HEK293 (cell line): ENCODE measurements around the gene IRS2.

Experiments
- EGR2 ChIP-seq: fragments of 450-650 bp; formaldehyde crosslinking; IDR thresholded peaks from 2 replicates; pipeline ENCODE4 v1.5.1; 2016; ENCODE audit warnings: low read depth, missing biosample characterization, missing genetic modification characterization
- KLF8 ChIP-seq: fragments of 450-650 bp; formaldehyde crosslinking; IDR thresholded peaks from 2 replicates; pipeline ENCODE4 v1.5.1; 2016; ENCODE audit warnings: missing biosample characterization, missing genetic modification characterization
- MYNN ChIP-seq: fragments of 450-650 bp; formaldehyde crosslinking; IDR thresholded peaks from 2 replicates; pipeline ENCODE4 v1.5.1; 2016; ENCODE audit warnings: missing biosample characterization, missing genetic modification characterization, borderline replicate concordance
- SCRT1 ChIP-seq: fragments of 450-650 bp; formaldehyde crosslinking; IDR thresholded peaks from 2 replicates; pipeline ENCODE4 v1.5.1; 2016; ENCODE audit warnings: missing biosample characterization, missing genetic modification characterization, borderline replicate concordance
- SP7 ChIP-seq: fragments of 450-650 bp; formaldehyde crosslinking; IDR thresholded peaks from 2 replicates; pipeline ENCODE4 v1.5.1; 2016; ENCODE audit warnings: missing biosample characterization, missing genetic modification characterization
- YY1 ChIP-seq: fragments of 450-650 bp; formaldehyde crosslinking; IDR thresholded peaks from 2 replicates; pipeline ENCODE4 v1.5.1; 2018; ENCODE audit warnings: missing biosample characterization, missing genetic modification characterization
- ZEB2 ChIP-seq: fragments of 450-650 bp; formaldehyde crosslinking; IDR thresholded peaks from 2 replicates; pipeline ENCODE4 v1.5.1; 2016; ENCODE audit warnings: missing biosample characterization, missing genetic modification characterization
- ZNF24 ChIP-seq: fragments of 450-650 bp; formaldehyde crosslinking; IDR thresholded peaks from 2 replicates; pipeline ENCODE4 v1.5.1; 2016; ENCODE audit warnings: missing biosample characterization, missing genetic modification characterization
- ZNF292 ChIP-seq: fragments of 450-650 bp; formaldehyde crosslinking; IDR thresholded peaks from 2 replicates; pipeline ENCODE4 v1.5.1; 2016; ENCODE audit warnings: low read depth, missing biosample characterization, missing genetic modification characterization, borderline replicate concordance
- ZNF473 ChIP-seq: fragments of 450-650 bp; formaldehyde crosslinking; IDR thresholded peaks from 2 replicates; pipeline ENCODE4 v1.5.1; 2017; ENCODE audit warnings: missing biosample characterization, missing genetic modification characterization
- ZNF555 ChIP-seq: fragments of 450-650 bp; formaldehyde crosslinking; conservative IDR thresholded peaks from 2 replicates; pipeline ENCODE4 v1.5.1; 2017; ENCODE audit warnings: missing biosample characterization, mild to moderate bottlenecking, missing genetic modification characterization, inconsistent platforms
- ZNF624 ChIP-seq: fragments of 450-650 bp; formaldehyde crosslinking; IDR thresholded peaks from 2 replicates; pipeline ENCODE4 v1.5.1; 2017; ENCODE audit warnings: missing biosample characterization, missing genetic modification characterization
- ZNF701 ChIP-seq: fragments of 450-650 bp; formaldehyde crosslinking; IDR thresholded peaks from 2 replicates; pipeline ENCODE4 v1.5.1; 2016; ENCODE audit warnings: missing biosample characterization, missing genetic modification characterization
- TF ChIP-seq, protein P1 (sequence below): fragments of 450-650 bp; formaldehyde crosslinking; IDR thresholded peaks from 2 replicates; pipeline ENCODE4 v1.5.1; 2017; ENCODE audit warnings: missing biosample characterization, missing genetic modification characterization
- TF ChIP-seq, protein P2 (sequence below): fragments of 450-650 bp; formaldehyde crosslinking; IDR thresholded peaks from 2 replicates; pipeline ENCODE4 v1.5.1; 2016; ENCODE audit warnings: missing biosample characterization, missing genetic modification characterization
- TF ChIP-seq, protein P3 (sequence below): fragments of 450-650 bp; formaldehyde crosslinking; IDR thresholded peaks from 2 replicates; pipeline ENCODE4 v1.5.1; 2017; ENCODE audit warnings: missing biosample characterization, missing genetic modification characterization
- TF ChIP-seq, protein P4 (sequence below): sonication (generic); formaldehyde crosslinking; IDR thresholded peaks from 2 replicates; pipeline ENCODE4 v1.8.1; 2022; ENCODE audit warnings: mild to moderate bottlenecking, moderate library complexity, missing genetic modification reagents
- TF ChIP-seq, protein P5 (sequence below): fragments of 450-650 bp; formaldehyde crosslinking; IDR thresholded peaks from 2 replicates; pipeline ENCODE4 v1.5.1; 2016; ENCODE audit warnings: missing biosample characterization, missing genetic modification characterization
- TF ChIP-seq, protein P6 (sequence below): fragments of 450-650 bp; formaldehyde crosslinking; IDR thresholded peaks from 2 replicates; pipeline ENCODE4 v1.5.1; 2017; ENCODE audit warnings: missing biosample characterization, mild to moderate bottlenecking, missing genetic modification characterization, moderate library complexity
- TF ChIP-seq, protein P7 (sequence below): fragments of 450-650 bp; formaldehyde crosslinking; IDR thresholded peaks from 2 replicates; pipeline ENCODE4 v1.5.1; 2017; ENCODE audit warnings: missing biosample characterization, missing genetic modification characterization

Gene IRS2

DNA sequence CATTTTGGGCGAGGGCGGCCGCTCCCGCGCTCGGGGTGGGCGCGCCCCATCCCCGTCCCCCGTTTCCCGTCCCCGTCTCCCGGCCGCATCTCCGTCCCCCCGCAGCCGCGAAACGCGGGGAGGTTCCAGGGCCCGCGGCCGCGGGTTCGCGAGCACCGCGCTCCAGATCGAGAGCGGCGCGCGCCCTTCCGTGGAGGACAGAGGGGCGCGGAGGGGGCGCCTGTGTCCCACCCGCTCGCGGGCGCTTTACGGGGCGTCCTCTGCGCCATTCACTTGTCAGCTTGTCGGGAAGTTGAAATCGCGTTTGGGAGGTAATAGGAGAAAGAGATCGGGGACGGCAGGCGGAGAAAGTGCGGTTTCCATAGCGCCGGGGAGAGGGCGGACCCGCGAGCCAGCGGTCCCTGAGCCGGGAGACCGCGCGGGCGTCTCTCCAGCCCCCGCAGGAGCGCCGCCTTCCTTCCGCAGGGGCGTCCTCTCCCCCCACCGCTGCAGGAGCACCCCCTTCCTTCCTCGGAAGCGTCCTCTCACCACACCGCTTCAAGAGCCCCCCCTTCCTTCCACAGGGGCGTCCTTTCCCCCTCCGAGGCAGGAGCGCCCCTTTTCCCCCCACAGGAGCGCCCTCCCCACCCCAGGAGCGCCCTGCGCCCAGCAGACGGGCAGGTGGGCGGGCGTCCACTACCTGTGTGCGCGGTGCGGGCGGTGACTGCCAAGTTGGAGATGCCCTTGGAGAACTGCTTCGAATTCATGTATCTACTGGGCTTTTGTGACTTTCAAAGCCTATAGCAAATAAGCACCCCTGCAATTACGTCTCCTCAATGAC, 962 bp upstream of the IRS2 start (continued):
- TF ChIP-seq MYNN (no peak), EGR2 (tag by site-specific recombination) (peak; percentile 77), SP7 (tag by site-specific recombination) (peak; percentile 47; the same call in 1 of the 2 replicates), ZNF555 (tag by site-specific recombination) (no peak), ZNF24 (tag by site-specific recombination) (no peak), ZNF292 (tag by site-specific recombination) (no peak), ZNF473 (tag by site-specific recombination) (no peak), ZNF624 (no peak), SCRT1 (tag by site-specific recombination) (no peak), ZNF701 (no peak), KLF8 (no peak; the same call in 1 of the 2 replicates), ZEB2 (peak; percentile 55; the same call in 1 of the 2 replicates), YY1 (peak; percentile 46; the same call in 1 of the 2 replicates)
- TF ChIP-seq, protein P1, sequence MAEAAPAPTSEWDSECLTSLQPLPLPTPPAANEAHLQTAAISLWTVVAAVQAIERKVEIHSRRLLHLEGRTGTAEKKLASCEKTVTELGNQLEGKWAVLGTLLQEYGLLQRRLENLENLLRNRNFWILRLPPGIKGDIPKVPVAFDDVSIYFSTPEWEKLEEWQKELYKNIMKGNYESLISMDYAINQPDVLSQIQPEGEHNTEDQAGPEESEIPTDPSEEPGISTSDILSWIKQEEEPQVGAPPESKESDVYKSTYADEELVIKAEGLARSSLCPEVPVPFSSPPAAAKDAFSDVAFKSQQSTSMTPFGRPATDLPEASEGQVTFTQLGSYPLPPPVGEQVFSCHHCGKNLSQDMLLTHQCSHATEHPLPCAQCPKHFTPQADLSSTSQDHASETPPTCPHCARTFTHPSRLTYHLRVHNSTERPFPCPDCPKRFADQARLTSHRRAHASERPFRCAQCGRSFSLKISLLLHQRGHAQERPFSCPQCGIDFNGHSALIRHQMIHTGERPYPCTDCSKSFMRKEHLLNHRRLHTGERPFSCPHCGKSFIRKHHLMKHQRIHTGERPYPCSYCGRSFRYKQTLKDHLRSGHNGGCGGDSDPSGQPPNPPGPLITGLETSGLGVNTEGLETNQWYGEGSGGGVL (tag by site-specific recombination): peak; percentile 93
- TF ChIP-seq, protein P2, sequence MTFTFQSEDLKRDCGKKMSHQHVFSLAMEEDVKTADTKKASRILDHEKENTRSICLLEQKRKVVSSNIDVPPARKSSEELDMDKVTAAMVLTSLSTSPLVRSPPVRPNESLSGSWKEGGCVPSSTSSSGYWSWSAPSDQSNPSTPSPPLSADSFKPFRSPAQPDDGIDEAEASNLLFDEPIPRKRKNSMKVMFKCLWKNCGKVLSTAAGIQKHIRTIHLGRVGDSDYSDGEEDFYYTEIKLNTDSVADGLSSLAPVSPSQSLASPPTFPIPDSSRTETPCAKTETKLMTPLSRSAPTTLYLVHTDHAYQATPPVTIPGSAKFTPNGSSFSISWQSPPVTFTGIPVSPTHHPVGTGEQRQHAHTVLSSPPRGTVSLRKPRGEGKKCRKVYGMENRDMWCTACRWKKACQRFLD: no peak
- TF ChIP-seq, protein P3, sequence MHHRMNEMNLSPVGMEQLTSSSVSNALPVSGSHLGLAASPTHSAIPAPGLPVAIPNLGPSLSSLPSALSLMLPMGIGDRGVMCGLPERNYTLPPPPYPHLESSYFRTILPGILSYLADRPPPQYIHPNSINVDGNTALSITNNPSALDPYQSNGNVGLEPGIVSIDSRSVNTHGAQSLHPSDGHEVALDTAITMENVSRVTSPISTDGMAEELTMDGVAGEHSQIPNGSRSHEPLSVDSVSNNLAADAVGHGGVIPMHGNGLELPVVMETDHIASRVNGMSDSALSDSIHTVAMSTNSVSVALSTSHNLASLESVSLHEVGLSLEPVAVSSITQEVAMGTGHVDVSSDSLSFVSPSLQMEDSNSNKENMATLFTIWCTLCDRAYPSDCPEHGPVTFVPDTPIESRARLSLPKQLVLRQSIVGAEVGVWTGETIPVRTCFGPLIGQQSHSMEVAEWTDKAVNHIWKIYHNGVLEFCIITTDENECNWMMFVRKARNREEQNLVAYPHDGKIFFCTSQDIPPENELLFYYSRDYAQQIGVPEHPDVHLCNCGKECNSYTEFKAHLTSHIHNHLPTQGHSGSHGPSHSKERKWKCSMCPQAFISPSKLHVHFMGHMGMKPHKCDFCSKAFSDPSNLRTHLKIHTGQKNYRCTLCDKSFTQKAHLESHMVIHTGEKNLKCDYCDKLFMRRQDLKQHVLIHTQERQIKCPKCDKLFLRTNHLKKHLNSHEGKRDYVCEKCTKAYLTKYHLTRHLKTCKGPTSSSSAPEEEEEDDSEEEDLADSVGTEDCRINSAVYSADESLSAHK (tag by site-specific recombination): no peak
- TF ChIP-seq, protein P4, sequence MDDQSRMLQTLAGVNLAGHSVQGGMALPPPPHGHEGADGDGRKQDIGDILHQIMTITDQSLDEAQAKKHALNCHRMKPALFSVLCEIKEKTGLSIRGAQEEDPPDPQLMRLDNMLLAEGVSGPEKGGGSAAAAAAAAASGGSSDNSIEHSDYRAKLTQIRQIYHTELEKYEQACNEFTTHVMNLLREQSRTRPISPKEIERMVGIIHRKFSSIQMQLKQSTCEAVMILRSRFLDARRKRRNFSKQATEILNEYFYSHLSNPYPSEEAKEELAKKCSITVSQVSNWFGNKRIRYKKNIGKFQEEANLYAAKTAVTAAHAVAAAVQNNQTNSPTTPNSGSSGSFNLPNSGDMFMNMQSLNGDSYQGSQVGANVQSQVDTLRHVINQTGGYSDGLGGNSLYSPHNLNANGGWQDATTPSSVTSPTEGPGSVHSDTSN: no peak
- TF ChIP-seq, protein P5, sequence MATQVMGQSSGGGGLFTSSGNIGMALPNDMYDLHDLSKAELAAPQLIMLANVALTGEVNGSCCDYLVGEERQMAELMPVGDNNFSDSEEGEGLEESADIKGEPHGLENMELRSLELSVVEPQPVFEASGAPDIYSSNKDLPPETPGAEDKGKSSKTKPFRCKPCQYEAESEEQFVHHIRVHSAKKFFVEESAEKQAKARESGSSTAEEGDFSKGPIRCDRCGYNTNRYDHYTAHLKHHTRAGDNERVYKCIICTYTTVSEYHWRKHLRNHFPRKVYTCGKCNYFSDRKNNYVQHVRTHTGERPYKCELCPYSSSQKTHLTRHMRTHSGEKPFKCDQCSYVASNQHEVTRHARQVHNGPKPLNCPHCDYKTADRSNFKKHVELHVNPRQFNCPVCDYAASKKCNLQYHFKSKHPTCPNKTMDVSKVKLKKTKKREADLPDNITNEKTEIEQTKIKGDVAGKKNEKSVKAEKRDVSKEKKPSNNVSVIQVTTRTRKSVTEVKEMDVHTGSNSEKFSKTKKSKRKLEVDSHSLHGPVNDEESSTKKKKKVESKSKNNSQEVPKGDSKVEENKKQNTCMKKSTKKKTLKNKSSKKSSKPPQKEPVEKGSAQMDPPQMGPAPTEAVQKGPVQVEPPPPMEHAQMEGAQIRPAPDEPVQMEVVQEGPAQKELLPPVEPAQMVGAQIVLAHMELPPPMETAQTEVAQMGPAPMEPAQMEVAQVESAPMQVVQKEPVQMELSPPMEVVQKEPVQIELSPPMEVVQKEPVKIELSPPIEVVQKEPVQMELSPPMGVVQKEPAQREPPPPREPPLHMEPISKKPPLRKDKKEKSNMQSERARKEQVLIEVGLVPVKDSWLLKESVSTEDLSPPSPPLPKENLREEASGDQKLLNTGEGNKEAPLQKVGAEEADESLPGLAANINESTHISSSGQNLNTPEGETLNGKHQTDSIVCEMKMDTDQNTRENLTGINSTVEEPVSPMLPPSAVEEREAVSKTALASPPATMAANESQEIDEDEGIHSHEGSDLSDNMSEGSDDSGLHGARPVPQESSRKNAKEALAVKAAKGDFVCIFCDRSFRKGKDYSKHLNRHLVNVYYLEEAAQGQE (tag by site-specific recombination): no peak
- TF ChIP-seq, protein P6, sequence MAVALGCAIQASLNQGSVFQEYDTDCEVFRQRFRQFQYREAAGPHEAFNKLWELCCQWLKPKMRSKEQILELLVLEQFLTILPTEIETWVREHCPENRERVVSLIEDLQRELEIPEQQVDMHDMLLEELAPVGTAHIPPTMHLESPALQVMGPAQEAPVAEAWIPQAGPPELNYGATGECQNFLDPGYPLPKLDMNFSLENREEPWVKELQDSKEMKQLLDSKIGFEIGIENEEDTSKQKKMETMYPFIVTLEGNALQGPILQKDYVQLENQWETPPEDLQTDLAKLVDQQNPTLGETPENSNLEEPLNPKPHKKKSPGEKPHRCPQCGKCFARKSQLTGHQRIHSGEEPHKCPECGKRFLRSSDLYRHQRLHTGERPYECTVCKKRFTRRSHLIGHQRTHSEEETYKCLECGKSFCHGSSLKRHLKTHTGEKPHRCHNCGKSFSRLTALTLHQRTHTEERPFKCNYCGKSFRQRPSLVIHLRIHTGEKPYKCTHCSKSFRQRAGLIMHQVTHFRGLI (tag by site-specific recombination): peak; percentile 50; the same call in 1 of the 2 replicates
- TF ChIP-seq, protein P7, sequence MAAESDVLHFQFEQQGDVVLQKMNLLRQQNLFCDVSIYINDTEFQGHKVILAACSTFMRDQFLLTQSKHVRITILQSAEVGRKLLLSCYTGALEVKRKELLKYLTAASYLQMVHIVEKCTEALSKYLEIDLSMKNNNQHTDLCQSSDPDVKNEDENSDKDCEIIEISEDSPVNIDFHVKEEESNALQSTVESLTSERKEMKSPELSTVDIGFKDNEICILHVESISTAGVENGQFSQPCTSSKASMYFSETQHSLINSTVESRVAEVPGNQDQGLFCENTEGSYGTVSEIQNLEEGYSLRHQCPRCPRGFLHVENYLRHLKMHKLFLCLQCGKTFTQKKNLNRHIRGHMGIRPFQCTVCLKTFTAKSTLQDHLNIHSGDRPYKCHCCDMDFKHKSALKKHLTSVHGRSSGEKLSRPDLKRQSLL (tag by site-specific recombination): 0 out of 2 replicates have a peak, but pooled peaks have one; percentile 19
- TF ChIP-seq, all 188 proteins: peak for 26
